ENCODE measurements around the gene RACGAP1.

Gene RACGAP1

DNA sequence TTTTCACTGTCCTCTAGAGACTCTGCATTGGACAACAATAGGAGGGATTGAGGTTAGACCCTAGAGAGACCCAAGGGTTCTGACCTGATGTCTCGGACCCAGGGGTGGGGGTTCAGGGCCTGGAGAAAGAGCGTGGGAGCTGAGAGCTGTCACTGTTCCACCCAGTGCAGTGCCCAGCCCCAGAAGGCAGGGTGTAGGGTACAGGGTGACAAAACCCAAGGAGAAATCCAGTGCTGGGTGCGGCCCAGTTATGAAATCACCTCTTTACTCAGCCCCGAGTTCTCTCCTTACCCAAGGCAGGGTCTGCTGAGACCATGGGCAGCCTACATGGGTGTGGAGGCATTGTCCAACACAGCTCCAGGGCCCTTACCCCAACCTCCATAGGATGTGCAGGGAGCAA lies 72.1 kb downstream of the RACGAP1 start:
- DNase-seq: no peak

DNA sequence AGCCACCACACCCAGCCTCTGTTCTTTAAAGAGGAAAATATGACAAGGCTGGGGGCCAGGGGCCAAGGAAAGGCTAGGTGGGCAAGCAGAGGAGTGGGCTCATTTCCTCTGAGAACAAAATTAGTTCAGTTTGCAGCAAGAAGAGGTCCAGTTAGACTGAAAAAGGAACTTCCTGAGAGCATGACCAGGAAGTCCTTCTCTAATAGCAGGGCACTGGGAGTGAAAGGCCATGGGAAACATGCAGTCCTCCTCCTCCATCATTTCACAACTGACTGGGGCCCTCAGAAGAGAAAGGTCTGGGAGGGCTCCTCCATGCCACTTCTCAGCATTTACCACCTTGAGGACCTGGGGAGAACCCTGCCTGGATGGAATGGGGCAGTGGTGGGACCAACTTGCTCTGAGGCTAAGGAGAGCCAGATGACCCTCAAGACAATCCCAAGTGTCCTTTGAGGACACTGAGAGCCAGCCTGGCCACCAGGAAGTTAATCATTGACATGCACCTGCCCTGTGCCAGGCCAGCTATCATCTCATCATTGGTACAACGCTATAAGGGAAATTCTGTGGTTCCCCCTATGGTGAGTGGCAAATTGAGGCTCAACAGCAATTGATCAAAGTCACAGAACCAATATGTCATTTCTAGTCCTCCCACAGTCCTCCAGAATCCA lies 72.8 kb downstream of the RACGAP1 start:
- DNase-seq: no peak

DNA sequence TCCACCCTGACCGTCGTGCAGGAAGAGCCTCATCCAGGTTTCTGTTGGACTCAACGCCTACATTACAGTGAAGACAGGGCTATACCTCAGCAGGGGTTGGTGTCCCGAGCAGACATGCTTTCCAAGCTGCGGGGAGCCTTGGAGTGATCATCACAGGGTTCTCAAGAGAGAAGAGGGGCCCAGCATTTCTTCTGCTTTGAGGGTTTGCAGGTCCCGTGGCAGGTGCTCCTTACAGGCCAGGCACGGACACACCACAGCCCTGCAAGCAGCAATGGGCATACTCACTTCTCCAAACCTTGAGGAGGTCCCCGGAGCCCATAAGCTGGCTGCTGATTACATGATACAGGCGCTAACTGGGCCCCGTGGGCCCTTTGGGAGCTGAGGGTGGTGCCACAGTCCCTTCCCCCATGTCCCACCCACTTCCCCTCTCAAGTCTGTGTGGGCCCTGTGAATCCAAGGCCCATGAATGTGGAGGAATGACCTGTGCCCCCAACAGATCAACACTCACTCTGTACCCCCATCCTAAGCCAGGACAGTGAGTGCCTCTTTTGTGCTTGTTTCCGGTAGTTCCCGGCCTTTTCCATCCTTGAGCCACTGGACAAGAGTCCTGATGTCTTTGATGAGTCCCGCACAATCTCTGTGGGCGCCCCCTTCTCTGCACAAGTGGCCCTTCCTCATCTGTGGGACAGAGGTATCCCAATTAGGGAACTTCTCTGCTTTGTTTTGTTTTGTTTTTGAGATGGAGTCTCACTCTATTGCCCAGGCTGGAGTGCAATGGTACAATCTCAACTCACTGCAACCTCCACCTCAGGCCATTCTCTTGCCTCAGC lies 73.7 kb downstream of the RACGAP1 start:
- no peak for DNase-seq

DNA sequence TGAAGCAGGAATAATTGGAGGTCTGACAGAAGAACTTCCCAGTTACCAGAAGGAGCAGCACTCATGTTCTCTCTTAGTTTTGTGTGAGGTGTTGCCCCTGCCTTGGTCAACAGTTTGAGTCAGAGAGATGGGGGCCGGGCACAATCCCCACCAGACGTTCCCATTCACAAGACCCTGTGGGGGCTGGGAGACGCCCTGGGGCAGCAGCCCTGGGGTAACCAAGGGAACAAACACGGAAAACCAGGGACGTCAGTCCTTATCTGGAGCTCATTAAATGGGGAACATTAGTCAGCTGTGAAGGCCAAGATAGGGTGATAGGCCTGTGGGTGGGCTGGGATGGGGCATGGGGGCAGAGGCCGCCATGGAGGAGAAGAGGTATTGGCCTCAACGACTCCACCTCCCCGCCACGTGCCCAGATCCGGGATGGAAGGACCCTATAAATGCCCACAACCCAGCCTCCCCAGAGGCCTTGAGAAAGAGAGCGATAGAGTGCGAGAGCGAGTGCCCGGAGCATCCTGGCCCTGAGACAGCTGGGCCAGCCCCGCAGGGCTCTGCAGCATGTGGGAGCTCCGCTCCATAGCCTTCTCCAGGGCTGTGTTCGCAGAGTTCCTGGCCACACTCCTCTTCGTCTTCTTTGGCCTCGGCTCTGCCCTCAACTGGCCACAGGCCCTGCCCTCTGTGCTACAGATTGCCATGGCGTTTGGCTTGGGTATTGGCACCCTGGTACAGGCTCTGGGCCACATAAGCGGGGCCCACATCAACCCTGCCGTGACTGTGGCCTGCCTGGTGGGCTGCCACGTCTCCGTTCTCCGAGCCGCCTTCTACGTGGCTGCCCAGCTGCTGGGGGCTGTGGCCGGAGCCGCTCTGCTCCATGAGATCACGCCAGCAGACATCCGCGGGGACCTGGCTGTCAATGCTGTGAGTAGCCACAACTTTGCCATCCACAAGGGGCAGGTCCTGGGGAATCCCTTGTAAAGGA lies 74.7 kb downstream of the RACGAP1 start, which contains the start of gene AQP2:
Gene AQP2 (plus strand): TSS at position 465 of the 979 bp plus-strand sequence. CDS start 94 bp downstream, at position 559.
- DNase-seq: no peak

DNA sequence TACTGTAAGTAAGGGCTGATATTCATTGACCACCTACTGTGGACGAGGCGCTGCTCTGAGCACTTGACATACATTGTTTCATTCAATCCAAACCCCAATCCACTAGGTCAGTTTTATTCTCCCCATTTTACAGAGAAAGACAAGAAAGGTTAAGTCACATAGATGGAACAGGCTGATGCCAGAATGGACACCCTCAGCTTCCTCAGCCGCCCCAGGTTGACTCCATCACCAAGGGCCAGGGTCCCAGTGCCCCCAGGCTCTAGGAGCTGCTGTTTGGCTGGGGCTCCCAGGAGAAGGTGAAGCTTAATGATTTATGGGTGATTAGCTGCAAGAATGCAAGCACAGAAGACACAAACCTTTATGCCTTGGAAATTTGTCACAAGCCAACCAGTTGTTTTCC lies 75.4 kb downstream of the RACGAP1 start:
- no peak for DNase-seq

DNA sequence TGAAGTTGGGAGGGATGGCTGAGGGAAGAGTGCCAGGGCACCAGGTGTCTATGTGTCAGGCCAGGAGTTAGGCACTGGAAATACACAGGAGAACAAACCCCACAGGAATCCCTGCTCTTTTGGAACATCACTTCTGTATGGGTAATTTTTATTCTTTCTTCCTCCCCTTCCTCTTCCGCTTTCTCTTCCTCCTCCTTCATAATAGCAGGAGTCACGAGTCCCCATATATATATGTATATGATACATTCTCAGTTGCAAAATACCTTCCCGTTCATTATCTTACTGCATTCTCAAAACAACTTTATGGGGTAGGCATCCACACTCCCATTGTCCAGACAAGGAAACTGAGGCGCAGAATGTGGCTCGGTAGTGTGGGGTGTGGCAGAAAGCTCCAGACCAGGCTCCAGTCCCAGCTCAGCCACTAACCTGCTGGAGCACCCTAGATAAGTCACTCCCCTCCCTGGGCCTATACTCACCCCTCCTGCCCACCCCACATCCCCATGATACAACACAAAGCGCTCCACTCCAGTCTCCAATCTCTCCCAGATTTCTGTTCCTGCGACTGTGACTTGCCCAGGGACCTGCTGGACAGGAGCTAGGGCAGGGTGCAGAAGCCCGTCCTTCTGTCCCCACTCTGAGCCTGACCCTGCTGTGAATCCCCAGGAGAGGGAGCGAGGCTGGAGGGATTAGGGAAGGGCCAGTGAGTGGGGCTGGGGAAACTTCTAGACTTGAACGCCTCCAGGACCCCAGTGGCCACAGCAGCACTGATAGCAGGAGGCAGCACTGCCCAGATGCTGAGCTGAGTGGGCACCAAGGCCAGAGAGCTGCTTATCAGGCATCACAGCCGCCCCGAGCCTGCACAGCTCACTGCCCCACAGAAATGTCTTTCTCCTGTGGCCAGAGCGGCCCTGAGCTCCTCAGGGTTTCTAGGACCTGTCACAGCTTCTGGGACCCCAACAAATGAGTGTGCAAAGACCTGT lies 76.1 kb downstream of the RACGAP1 start:
- DNase-seq: no peak

DNA sequence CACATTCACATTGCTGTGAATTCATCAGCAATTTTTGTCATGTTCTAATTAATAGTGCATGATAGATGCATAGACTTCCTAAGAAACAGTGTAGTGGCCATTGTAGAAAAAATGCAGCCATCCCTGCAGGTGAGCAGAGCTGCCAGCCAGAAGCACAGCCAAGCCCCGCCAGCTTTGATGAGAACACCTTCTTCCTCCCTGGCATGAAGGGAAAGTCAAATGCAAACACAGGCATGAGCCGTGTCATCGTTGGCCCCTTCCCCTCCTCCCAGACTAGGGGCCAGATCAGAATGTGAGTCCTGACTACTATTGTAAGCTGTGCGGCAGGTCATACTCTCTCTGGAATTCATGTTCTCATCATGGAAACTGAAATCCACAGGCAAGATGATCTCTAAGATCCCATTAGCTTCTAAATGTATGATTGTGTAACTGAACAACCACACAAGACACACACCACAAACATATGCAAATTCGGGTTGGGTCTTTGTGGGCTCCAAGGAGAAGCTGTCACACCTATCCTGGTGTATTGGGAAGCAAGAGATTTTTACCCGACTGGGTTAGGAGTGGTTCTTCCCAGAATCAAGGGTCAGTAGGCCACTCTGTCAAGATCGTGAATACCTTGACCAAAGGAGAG lies 77.6 kb downstream of the RACGAP1 start:
- DNase-seq: no peak

DNA sequence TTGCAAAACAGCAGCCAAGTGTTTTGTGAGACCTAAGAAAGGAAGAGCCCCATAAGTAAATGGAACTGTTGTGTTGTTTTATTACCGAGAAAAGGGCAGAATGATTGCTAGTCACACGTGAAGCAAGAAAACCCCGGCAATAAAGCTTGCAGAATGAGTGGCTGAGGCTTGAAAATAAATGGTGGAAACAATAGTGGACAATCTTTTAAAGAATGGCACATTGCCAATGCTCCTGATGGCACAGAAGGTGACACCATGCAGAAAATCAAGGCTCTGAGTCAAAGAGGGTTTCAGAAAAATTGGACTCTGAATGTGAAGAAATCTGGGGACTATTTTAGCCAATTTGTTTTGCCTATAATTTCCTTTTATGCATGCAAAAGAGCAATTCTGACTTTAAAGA lies 78.8 kb downstream of the RACGAP1 start:
- peak; percentile 9 for DNase-seq

DNA sequence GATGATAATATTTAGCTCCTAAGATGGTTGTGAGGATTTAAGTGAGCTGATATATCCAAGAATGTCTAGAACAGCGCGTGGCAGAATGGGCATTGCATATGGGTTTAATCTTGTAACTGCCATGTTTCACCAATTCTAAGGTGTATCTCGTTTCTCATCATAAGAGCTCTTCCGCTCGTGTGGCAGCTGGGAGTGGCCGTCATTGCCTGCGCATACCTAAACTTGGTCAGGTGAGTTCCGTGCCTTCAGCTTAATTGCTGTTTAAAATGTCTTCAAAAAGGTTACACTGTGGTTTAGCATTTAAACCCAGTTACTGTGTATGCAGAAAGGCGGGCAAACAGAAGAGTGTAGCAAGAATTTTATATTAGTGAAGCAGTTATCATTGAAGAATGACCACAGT lies 79.2 kb downstream of the RACGAP1 start:
- no peak for DNase-seq

DNA sequence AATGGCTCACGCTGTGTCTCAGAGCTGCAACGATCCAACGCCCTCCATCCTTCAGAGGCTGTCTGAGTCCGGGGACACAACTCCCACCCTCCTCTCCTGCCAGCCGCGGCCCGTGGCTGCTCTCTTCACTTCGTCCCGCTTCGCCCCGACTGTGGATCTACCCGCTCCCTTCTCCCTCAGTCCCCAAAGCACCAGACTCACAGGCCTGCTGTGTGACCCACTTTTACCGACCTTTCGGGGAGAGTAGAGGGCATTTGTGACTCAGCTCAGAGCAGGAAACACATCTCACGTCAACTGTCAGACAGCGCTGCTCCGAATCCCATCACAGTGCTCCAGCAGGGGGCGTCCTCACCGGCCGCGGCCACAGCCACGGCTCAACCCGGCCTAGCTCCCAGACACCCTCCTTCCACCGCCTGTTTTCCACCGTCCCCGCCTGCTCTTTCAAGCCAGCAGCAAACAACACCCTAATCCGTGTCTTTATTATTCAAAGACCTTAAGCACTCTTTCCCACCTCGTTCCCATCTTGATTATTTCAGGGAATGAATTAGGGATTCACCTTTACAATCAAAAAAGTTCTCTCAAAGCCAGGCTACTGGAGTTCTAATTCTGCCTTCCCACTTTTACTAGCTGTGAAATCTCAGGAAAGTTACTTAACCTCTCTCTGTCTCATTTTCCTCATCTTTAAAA lies 79.8 kb downstream of the RACGAP1 start:
- DNase-seq: no peak

DNA sequence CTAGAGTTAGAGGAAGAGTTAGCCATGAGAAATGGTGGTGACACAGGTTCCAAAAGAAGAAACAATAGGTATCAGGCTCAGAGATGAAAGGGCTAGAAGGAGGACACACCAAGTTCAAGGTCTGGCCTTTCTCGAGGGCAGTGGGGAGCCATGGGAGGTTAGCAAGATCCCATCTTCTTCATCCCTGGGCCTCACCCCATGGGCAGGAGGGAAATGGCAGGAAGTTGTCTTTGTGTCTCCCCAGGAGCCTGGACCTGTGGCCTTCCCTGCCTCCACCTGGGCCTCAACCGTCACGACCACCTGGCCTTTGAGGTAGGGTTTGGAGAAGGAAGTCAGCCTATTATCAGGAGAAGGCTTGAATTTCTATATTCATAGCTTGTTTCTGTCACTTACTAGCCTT lies 80.6 kb downstream of the RACGAP1 start:
- no peak for DNase-seq

DNA sequence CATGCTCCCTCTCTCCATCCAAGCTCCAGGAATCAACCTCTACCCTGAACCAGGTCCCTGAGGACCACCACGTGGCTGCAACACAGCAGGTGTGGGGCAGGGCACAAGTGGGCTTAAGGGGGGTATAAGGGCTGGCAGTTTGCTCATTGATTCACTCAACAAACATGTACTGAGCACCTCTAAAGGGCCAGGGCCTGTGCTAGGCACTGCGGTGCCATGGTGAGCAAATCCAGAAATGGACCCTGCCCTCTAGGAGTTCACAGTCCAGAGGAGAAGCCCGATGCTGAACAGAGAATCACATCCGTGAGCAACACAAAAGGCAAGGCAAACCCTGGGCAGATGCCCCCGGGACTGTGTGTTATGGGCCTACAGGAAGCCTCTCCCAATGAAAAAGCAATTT lies 81.2 kb downstream of the RACGAP1 start:
- DNase-seq: no peak

DNA sequence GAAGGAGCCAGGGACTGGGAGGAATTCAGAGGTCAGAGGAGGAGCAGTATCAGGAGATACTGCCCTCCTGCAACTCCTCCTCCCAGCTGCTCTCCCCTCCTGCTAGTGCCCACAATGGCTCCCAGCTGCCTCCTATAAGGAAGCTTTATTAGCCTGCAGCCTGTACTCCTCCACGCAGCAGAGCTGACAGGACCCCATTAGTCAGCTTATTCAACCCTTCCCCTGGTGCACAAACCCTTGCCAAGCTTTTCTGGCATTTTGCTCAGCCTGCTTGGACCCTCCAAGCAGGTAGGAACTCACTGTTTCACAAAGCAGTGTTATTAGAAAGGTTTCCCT lies 81.7 kb downstream of the RACGAP1 start:
- DNase-seq: no peak

DNA sequence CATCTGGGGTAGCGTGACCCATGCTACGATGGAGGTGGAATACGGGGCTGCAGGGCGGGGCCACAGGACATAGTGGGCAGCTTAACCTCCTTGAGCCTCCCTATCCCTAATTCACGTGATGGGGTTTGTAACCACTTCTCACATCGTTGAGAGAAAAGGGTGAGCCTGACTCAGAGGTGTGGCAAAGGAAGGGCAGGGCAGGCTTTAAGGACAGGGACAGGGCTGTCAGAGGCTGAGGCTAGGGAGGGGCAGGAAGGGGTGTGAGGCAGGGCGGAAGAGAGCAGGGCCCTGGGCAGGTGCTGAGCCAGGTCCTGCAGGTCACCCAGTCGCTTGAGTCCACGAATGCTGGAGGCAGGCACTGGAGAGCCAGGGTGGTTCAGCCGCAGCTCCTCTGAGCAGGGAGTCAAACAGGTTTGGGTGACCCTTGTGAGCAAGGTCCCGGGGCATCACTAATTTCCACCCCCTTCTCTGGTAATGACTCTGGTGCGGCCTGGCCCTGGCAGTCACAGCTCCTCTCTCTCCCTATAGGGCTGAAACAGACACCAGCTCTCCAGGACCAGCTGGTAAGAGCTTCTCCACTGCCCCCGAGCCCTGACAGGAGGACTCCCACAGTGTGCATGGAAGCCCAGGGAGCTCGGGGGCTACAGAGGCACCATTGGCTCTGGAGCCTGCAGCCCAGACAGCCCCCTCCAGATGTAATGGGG lies 82.2 kb downstream of the RACGAP1 start:
- no peak for DNase-seq

DNA sequence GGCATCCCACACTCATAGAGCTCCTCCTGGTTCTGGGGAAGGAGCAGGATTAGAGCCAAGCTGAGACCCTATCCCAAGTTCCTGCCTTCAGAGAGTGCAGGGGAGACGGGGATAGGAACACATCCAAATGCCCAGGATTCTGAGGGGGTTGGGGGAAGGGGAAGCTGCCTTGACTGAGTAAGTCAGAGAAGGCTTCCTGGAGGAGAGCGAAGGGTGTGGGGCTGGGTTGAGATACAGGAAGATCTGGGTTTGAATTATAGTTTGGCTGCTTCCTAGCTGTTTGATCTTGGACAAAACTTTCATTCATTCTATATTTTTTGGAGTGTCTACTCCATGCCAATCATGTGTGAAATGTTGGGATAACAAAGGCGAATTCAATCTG lies 82.8 kb downstream of the RACGAP1 start:
- DNase-seq: no peak

DNA sequence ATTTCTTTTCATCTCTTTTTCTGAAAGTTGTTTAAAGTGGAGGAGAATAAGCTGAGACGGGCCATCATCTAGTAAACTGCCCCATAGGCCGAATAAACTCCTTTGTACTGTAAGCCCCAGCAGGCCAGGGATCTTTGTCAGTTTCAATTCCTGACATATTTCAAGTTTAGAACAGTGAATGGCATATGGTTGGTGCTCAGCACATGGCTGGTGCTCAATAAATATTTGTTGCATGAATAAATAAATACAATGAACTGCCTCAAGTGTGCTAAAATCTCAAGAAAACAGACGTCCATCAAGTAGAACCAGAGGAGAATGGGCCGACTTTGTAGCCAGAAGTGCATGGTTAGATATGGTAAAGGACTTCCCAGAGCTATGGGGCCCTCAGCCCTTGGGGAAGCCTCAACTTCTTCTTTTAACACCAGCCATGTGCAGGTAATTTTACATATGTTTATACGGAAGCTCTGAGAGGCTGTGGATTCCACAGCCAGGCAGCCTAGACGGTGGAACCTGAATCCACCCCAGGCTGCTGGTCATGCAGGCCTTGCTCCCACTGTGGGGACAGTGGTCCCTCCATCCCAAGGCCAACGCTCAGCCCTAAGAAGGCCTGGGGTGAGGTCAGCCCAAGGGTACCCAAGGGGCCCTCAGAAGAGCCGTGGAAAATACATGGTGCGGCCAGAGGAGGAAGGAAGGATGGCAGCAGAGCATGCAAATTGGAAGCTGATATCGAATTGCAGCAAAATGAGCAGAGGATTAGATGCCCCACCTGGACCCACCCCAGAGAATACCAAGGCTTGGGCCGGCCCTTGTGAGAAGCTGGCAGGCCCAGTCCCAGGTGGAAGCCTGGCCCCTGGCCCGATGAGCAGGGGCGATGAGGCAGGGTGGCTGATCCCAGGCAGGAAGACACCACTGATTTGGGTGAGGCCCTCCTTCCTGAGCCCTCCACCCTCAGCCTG lies 83.5 kb downstream of the RACGAP1 start:
- DNase-seq: no peak

DNA sequence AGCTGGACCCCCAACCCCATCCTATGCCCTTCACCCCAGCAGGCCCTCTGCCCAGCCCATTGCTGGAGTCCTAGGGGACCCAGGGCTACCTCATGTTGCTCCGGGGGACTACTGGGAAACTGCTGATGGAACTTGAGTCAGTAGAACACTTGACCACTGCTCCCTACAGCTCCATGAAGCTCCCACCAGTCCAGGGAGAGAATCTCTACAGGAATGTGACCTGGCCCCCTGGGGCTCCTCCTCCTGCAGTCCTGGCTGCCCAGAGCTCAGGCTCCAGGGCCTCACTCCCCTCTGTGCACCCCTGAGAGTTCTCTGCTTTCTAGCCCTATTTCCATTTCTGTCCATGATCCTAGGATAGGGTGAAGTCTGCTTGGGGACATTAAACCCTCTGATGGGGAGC lies 85.6 kb downstream of the RACGAP1 start:
- DNase-seq: no peak

DNA sequence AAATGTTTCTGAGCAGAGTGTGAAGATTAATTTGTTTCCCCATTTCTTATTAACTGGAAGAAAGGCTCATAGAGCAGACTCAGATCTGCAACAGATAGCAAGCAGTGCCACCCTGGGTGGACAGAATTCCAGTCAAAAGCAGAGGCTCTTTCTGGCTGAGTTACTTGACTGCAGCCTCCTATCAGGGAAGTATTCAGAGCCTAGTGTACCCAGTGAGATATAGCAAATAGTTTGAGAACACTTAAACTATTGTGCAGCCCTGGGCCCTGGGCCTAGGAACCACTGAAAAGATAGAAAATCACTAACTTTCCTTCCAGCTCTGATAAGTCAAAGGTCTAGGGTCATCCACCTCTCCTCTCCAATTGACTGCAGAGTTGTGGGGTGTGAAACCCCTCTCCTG lies 86.0 kb downstream of the RACGAP1 start:
- DNase-seq: no peak
